AG04449 (cell line): ENCODE data around the gene CYLD.

Source experiments
- CTCF ChIA-PET: fragments of 350-600 bp; formaldehyde crosslinking; extraction: SDS; loops from one replicate; lab custom pipeline; 2021; ENCODE audit warnings: antibody characterized with exemption; lab: Yijun Ruan, JAX
- POLR2A ChIA-PET: fragments of 400-600, 350-600 bp; formaldehyde crosslinking; extraction: SDS; loops from one replicate; lab custom pipeline; 2020; ENCODE audit warnings: antibody characterized with exemption, inconsistent platforms; lab: Yijun Ruan, JAX
- DNase-seq: peaks from one replicate; pipeline ENCODE4 v3.0.0-alpha.2; 2010; ENCODE audit warnings: low read depth, low spot score
- H3K4me3 ChIP-seq: 2 replicates; pipeline ENCODE4 v1.5.1; 2011; ENCODE audit warnings: low read depth, mild to moderate bottlenecking, control low read depth, low read length
- TF ChIP-seq, protein P1 (sequence below): IDR thresholded peaks from one replicate; pipeline ENCODE4 v1.5.1; 2011; ENCODE audit warnings: mild to moderate bottlenecking, moderate library complexity, low read length, control low read depth, inconsistent platforms; ENCODE audit not compliant: insufficient read depth; ENCODE audit errors: missing control alignments

Gene CYLD

DNA sequence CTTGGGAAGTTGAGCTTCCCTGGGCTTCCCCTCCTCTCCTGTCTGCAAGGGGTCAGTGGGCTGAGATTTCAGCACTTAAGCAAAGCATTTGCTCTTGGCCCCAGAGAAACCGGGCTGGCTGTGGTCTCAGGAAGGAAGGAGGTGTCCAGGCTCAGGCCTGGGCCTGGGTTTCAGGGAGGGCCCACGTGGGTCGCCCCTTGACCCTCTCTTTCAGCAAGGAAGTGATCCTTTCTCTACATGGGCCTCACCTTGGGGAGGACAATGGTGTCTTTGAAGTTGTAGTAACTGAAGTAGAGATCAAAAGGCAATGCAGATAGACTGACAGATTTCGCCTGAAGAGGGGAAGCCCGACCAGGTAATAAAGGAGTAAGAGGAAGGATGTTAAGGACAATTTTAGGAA lies 45.8 kb upstream of the CYLD start:
- DNase-seq, result no peak
- H3K4me3 ChIP-seq, result no peak overlapping the region
- ChIA-PET POLR2A (no interaction called here), CTCF (no interaction called here)
- TF ChIP-seq, protein P1, sequence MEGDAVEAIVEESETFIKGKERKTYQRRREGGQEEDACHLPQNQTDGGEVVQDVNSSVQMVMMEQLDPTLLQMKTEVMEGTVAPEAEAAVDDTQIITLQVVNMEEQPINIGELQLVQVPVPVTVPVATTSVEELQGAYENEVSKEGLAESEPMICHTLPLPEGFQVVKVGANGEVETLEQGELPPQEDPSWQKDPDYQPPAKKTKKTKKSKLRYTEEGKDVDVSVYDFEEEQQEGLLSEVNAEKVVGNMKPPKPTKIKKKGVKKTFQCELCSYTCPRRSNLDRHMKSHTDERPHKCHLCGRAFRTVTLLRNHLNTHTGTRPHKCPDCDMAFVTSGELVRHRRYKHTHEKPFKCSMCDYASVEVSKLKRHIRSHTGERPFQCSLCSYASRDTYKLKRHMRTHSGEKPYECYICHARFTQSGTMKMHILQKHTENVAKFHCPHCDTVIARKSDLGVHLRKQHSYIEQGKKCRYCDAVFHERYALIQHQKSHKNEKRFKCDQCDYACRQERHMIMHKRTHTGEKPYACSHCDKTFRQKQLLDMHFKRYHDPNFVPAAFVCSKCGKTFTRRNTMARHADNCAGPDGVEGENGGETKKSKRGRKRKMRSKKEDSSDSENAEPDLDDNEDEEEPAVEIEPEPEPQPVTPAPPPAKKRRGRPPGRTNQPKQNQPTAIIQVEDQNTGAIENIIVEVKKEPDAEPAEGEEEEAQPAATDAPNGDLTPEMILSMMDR, result no peak

GRCh38 chr16:50696575-50697420 lies 45.1 kb upstream of the CYLD start:
- POLR2A ChIA-PET, result no interaction called here

GRCh38 chr16:50697421-50697715 lies 44.5 kb upstream of the CYLD start:
- DNase-seq, result no peak
- ChIA-PET POLR2A (no interaction called here), CTCF (interaction anchor here (1.7 to 2.6 kb wide), 2 partner anchors 32 to 109 kb away, joined by 4 to 8 read pairs; no protein-coding TSS in a partner anchor)
- TF ChIP-seq, protein P1, result no peak
- no peak overlapping the region for H3K4me3 ChIP-seq

More at GRCh38 chr16:50696575-50697420, 45.1 kb upstream of the CYLD start:
- DNase-seq, result no peak
- TF ChIP-seq, protein P1, result no peak
- H3K4me3 ChIP-seq, result no peak overlapping the region
- CTCF ChIA-PET, result interaction anchor here (2.6 kb wide), 1 partner anchor 31 kb away, joined by 8 read pairs; no protein-coding TSS in a partner anchor

GRCh38 chr16:50697881-50698767 lies 43.8 kb upstream of the CYLD start:
- DNase-seq, result no peak
- ChIA-PET POLR2A (no interaction called here), CTCF (interaction anchor here (1.7 to 2.6 kb wide), 2 partner anchors 33 to 109 kb away, joined by 4 to 8 read pairs; no protein-coding TSS in a partner anchor)
- TF ChIP-seq, protein P1, result no peak
- H3K4me3 ChIP-seq, result peak overlapping the region; percentile 27

DNA sequence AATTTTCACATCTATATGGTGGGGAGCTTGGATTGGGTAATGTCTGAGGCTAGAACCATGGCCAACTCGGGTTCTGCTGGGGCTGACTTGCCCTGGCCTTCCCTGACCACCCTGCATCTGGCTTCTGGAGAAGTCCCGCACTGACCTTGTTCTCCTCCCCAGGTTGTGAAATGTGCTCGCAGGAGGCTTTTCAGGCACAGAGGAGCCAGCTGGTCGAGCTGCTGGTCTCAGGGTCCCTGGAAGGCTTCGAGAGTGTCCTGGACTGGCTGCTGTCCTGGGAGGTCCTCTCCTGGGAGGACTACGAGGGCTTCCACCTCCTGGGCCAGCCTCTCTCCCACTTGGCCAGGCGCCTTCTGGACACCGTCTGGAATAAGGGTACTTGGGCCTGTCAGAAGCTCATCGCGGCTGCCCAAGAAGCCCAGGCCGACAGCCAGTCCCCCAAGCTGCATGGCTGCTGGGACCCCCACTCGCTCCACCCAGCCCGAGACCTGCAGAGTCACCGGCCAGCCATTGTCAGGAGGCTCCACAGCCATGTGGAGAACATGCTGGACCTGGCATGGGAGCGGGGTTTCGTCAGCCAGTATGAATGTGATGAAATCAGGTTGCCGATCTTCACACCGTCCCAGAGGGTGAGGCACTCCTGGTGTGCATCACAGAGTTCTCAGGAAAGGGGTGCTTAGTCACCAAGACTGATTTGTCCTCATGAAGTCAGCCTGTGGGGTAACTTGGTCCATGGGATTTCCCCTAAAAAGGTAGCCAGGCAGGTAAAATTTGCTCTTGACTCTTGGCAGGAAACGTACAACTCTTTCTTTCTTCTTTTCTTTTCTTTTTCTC lies 42.3 kb upstream of the CYLD start:
- no peak for DNase-seq
- TF ChIP-seq, protein P1, result no peak
- no peak overlapping the region for H3K4me3 ChIP-seq
- ChIA-PET CTCF (interaction anchor here (1.4 to 2.6 kb wide), 2 partner anchors 34 kb away, joined by 5 to 8 read pairs; no protein-coding TSS in a partner anchor), POLR2A (no interaction called here)
